Glutamatergic neuron (in vitro differentiated cells): ENCODE measurements around the gene RAB10. TPM values are rescaled to one million over a fixed set of nuclear protein-coding genes. Genes with fewer than 3 reads are reported as not detected.

ENCODE experiments used
- DNase-seq: peaks from one replicate; pipeline ENCODE4 v3.0.0; 2022
- H3K27ac Mint-ChIP-seq: one replicate; pipeline ENCODE4 v1.8.0; 2020; ENCODE audit warnings: mild to moderate bottlenecking, mixed read lengths, inconsistent platforms; ENCODE audit not compliant: unreplicated experiment
- H3K27me3 Mint-ChIP-seq: one replicate; pipeline ENCODE4 v1.8.0; 2020; ENCODE audit warnings: mild to moderate bottlenecking, moderate library complexity, mixed read lengths, inconsistent platforms; ENCODE audit not compliant: unreplicated experiment
- H3K36me3 Mint-ChIP-seq: one replicate; pipeline ENCODE4 v1.8.0; 2020; ENCODE audit warnings: mild to moderate bottlenecking, mixed read lengths, inconsistent platforms; ENCODE audit not compliant: unreplicated experiment
- H3K4me1 Mint-ChIP-seq: one replicate; pipeline ENCODE4 v1.8.0; 2020; ENCODE audit warnings: mild to moderate bottlenecking, low read depth, mixed read lengths, inconsistent platforms; ENCODE audit not compliant: unreplicated experiment
- H3K4me3 Mint-ChIP-seq: one replicate; pipeline ENCODE4 v1.8.0; 2020; ENCODE audit warnings: mild to moderate bottlenecking, mixed read lengths, inconsistent platforms; ENCODE audit not compliant: unreplicated experiment
- H3K9me3 Mint-ChIP-seq: one replicate; pipeline ENCODE4 v1.8.0; 2020; ENCODE audit warnings: mild to moderate bottlenecking, moderate library complexity, mixed read lengths, inconsistent platforms; ENCODE audit not compliant: unreplicated experiment
- total RNA-seq: library from RNA; stranded (reverse); fragmentation: NEBNext Ultra II Directional; extraction: Animal tissue kit (Norgen Biotek cat#: 25700); gene quantifications from one replicate; pipeline ENCODE4 v1.2.1, GENCODE V29; 2021; ENCODE audit not compliant: unreplicated experiment
- TF ChIP-seq, protein P1 (sequence below): fragments of 200-600 bp; sonication (generic); IDR thresholded peaks from one replicate; pipeline ENCODE4 v1.5.0; 2021; ENCODE audit not compliant: partially characterized antibody, unreplicated experiment

The RAB10 gene
- total RNA-seq, 1 donor from 2014 or later = 168 TPM

DNA sequence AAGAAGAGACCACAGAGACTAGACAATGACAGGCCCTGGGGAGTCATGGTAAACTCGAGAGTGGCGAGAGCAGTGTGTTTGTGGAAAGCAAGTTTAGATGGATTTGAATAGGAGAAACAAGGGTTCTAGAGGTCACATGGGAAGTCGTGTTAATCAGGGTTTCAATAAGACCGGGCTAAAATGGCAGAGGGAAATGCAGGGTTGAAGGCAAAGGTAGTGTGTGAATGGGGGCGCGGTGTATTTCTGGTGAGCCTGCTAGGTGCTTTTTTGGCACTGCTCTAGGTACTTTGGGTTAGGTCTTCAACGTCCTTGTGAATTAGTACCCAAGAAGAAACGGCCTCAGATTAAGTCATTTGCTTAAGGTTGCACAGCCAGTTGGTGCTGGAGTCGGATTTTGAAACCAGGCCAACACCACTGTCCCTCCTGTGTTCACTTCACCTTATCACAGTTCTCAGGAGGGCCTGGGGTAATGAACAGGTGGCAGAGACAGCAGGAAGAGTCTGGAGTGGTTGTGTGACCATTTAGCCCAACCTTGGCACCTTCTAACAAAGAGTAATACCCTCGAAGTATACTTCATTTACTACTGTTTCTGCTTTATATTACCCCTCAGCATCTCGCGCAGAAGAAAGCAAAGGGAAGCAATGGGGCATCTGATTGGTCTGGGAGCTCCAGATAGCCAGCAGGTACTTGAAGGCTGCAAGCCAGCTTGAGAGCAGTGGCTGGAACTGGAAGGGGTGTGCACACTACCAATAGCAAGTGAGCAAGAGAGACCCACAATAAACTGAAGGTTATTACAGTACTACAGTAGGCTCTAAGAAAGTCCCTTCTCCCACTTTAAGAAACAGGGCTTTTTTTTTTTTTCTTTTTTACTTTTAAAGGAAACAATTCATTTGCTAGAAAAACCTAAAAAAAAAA, 105.6 kb downstream of the RAB10 start:
- TF ChIP-seq, protein P1, sequence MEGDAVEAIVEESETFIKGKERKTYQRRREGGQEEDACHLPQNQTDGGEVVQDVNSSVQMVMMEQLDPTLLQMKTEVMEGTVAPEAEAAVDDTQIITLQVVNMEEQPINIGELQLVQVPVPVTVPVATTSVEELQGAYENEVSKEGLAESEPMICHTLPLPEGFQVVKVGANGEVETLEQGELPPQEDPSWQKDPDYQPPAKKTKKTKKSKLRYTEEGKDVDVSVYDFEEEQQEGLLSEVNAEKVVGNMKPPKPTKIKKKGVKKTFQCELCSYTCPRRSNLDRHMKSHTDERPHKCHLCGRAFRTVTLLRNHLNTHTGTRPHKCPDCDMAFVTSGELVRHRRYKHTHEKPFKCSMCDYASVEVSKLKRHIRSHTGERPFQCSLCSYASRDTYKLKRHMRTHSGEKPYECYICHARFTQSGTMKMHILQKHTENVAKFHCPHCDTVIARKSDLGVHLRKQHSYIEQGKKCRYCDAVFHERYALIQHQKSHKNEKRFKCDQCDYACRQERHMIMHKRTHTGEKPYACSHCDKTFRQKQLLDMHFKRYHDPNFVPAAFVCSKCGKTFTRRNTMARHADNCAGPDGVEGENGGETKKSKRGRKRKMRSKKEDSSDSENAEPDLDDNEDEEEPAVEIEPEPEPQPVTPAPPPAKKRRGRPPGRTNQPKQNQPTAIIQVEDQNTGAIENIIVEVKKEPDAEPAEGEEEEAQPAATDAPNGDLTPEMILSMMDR = no peak
- peaks cover 4% of the 10 kb centered on the region for H3K27me3 Mint-ChIP-seq
- H3K9me3 Mint-ChIP-seq = peaks cover 8% of the 10 kb centered on the region
- DNase-seq = no peak
- H3K4me1 Mint-ChIP-seq = peaks cover 8% of the 10 kb centered on the region
- peak overlapping the region; percentile 27 for H3K4me3 Mint-ChIP-seq
- peak overlapping the region; percentile 65 for H3K27ac Mint-ChIP-seq
- H3K36me3 Mint-ChIP-seq = no peaks in the 10 kb centered on the region

DNA sequence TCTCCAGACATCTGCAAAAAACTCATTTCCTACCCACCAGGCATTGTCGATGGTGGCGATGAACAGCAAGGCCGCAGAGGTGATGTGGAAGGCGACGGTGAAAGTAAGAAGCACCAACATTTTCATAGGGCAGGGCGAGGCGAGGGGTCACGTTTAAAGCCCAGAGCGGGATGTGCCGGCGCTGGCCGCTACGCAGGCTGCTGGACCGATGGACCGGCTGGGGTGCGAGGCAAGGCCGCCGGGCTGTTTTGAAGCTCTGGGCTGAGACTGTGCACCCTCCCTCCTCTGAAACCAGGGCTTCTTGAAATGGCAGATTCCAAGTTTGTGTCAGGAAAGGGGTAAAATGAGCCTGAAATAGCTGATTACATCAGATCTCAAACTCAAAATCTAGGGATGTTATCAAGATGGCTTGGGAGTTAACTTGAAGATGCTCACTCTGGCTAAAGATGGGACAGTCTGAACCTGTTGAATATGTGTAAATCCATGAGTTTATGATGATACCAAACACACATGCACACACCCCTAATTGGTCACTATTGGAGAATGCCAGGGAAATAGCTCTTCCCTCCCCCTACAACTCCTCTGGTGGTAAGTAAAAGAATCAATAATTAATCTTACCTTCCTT, 107.4 kb downstream of the RAB10 start:
- H3K27ac Mint-ChIP-seq = no peak overlapping the region
- DNase-seq = no peak
- TF ChIP-seq, protein P1 = no peak
- peaks cover 8% of the 10 kb centered on the region for H3K9me3 Mint-ChIP-seq
- H3K4me1 Mint-ChIP-seq = peaks cover 6% of the 10 kb centered on the region
- H3K27me3 Mint-ChIP-seq = no peaks in the 10 kb centered on the region
- H3K4me3 Mint-ChIP-seq = no peak overlapping the region
- H3K36me3 Mint-ChIP-seq = no peaks in the 10 kb centered on the region

DNA sequence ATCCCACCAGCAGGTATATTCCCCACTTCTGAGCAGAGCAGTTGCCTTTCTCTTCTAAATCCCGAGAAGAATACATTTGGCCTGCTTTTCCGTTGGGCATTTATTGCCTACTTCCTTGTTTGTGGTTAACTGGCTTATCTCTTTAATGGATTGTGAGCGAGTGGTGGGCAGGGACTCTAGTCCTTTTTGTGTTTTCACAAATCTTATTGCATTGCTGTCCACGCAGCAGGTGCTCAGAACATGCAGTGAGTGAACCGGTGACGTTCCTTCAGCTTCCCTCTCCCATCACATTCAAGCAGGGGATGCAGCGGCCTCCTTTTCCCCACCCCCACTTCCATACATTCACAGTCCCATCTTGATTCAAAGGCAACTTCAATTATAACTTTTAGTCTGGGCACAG, 110.1 kb downstream of the RAB10 start:
- DNase-seq = no peak
- H3K9me3 Mint-ChIP-seq = peaks cover 9% of the 10 kb centered on the region
- no peak overlapping the region for H3K4me3 Mint-ChIP-seq
- H3K4me1 Mint-ChIP-seq = peaks cover 4% of the 10 kb centered on the region
- TF ChIP-seq, protein P1 = no peak
- no peaks in the 10 kb centered on the region for H3K27me3 Mint-ChIP-seq
- H3K27ac Mint-ChIP-seq = no peak overlapping the region
- H3K36me3 Mint-ChIP-seq = no peaks in the 10 kb centered on the region

DNA sequence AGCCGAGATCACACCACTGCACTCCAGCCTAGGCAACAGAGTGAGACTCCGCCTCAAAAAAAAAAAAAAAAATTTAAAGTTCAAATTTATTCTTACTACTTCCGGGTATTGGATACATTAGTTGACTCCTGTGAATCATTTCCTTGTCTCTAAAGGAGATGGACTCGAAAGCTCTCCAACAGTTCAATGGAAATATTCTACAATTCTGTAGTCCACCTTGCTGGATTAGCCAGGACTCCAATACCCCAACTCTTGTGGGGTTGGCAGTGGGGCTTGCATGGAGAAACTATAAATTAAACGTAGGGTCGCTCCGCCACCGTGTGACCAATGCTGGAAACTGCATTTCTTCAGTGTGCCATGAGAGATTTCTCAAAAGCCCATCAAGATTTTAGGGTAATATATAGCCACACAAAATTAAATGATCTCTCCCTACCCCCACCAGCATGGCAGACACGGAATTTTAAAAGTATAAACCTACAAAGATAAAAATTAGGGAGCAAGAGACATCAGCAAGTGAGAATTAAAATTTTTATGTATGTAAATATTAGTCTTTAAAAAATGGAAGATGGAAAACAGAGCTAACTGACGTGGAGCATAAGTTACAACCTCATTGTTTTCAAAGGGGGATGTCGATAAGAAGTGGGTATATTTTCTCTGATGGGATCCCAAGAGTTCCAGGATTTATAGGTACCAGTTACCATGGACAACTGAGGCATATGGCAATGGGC, 111.2 kb downstream of the RAB10 start:
- TF ChIP-seq, protein P1 = peak; percentile 71
- no peak overlapping the region for H3K4me3 Mint-ChIP-seq
- H3K27me3 Mint-ChIP-seq = no peaks in the 10 kb centered on the region
- H3K9me3 Mint-ChIP-seq = peaks cover 6% of the 10 kb centered on the region
- H3K4me1 Mint-ChIP-seq = no peaks in the 10 kb centered on the region
- no peaks in the 10 kb centered on the region for H3K36me3 Mint-ChIP-seq
- no peak overlapping the region for H3K27ac Mint-ChIP-seq
- peak; percentile 73 for DNase-seq
